Gastrocnemius medialis (tissue), 4 donors: ENCODE results near the gene RTN4RL1.

Experiments
- POLR2A ChIP-seq, 2 donors: fragments of 450-650 bp; IDR thresholded peaks; one replicate each; pipeline ENCODE4 v1.6.1; 2017; ENCODE audit warnings: antibody characterized with exemption in 2 of 2, mild to moderate bottlenecking in 2 of 2, moderate library complexity in 2 of 2
- TF ChIP-seq, protein P1 (sequence below), 5 experiments: fragments of 450-650 bp in 3 of 5; fragments of 200-600 bp in 2 of 5; sonication (generic) in 2 of 5; IDR thresholded peaks in 4 of 5; conservative IDR thresholded peaks in 1 of 5; 1 replicate in 4 of 5; 2 replicates in 1 of 5; pipeline ENCODE4 v1.5.1; 2016 to 2019; ENCODE audit warnings: antibody characterized with exemption in 5 of 5, mild to moderate bottlenecking in 3 of 5, moderate library complexity in 3 of 5

DNA sequence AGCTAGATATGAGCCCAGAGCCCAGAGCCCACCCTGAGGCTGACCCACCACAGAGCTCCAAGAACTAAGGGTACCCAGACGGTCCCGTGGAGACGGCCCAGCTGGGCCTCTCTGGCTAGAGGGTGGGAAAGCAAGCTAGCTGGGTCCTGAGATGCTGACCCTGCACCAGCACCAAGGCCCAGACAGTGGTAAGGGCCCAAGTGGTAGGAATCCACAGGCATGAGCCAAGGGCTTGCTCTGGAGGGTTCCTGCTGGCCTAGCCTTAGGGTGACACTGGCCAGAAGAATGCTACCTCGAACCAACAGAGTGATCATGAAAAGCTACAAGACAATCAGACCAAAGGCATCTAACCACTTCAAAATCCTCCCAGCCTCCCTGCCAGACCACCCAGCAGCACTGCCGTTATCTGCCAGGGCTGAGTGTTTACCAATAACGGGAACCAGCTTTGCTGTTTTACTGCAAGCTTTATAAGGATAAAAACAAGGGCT, 42.9 kb upstream of the RTN4RL1 start:
- TF ChIP-seq, protein P1, sequence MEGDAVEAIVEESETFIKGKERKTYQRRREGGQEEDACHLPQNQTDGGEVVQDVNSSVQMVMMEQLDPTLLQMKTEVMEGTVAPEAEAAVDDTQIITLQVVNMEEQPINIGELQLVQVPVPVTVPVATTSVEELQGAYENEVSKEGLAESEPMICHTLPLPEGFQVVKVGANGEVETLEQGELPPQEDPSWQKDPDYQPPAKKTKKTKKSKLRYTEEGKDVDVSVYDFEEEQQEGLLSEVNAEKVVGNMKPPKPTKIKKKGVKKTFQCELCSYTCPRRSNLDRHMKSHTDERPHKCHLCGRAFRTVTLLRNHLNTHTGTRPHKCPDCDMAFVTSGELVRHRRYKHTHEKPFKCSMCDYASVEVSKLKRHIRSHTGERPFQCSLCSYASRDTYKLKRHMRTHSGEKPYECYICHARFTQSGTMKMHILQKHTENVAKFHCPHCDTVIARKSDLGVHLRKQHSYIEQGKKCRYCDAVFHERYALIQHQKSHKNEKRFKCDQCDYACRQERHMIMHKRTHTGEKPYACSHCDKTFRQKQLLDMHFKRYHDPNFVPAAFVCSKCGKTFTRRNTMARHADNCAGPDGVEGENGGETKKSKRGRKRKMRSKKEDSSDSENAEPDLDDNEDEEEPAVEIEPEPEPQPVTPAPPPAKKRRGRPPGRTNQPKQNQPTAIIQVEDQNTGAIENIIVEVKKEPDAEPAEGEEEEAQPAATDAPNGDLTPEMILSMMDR (IDR thresholded peaks at IDR 0.05 in 4 of 5, conservative IDR thresholded peaks at IDR 0.05 in 1 of 5): no peak
- TF ChIP-seq POLR2A (IDR thresholded peaks at IDR 0.05): no peak
